Measurements from ENCODE around the gene F13A1.

GRCh38 chr6:6221787-6222535, 98.5 kb downstream of the F13A1 start:
- TF ChIP-seq, protein P1, sequence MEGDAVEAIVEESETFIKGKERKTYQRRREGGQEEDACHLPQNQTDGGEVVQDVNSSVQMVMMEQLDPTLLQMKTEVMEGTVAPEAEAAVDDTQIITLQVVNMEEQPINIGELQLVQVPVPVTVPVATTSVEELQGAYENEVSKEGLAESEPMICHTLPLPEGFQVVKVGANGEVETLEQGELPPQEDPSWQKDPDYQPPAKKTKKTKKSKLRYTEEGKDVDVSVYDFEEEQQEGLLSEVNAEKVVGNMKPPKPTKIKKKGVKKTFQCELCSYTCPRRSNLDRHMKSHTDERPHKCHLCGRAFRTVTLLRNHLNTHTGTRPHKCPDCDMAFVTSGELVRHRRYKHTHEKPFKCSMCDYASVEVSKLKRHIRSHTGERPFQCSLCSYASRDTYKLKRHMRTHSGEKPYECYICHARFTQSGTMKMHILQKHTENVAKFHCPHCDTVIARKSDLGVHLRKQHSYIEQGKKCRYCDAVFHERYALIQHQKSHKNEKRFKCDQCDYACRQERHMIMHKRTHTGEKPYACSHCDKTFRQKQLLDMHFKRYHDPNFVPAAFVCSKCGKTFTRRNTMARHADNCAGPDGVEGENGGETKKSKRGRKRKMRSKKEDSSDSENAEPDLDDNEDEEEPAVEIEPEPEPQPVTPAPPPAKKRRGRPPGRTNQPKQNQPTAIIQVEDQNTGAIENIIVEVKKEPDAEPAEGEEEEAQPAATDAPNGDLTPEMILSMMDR (IDR thresholded peaks at IDR 0.05; ENCODE audit: low read length), result peak; percentile 68; the same call in 1 of the 2 replicates
- no peak for TF ChIP-seq EZH2 (IDR thresholded peaks at IDR 0.05; ENCODE audit: borderline replicate concordance, low read length)

Measured in OCI-LY1 (cell line).